ENCODE results near the gene KIF26B. TPM values are rescaled to one million over a fixed set of nuclear protein-coding genes. Genes with fewer than 3 reads are reported as not detected.

The KIF26B gene
- total RNA-seq, 1 donor from 2014 or later = 69.7 TPM

- Mint-ChIP-seq H3K27me3 (ENCODE audit: low read depth) (no peaks in the 10 kb centered on the region), H3K27ac (no peak overlapping the region), H3K4me1 (peaks cover 11% of the 10 kb centered on the region), H3K36me3 (peaks cover 8% of the 10 kb centered on the region), H3K4me3 (no peak overlapping the region), H3K9me3 (peaks cover 4% of the 10 kb centered on the region)
- peak in 1 of 2 experiments; percentile 19 for DNase-seq (ENCODE audit: low spot score in 2 of 2, unreplicated experiment in 2 of 2)
- no peak for TF ChIP-seq CTCF (IDR thresholded peaks at IDR 0.05; ENCODE audit: unreplicated experiment)
Measured at GRCh38 chr1:245673881-245674414, 519.2 kb downstream of the KIF26B start.

- TF ChIP-seq CTCF (IDR thresholded peaks at IDR 0.05; ENCODE audit: unreplicated experiment) = no peak
- H3K27me3 Mint-ChIP-seq (ENCODE audit: low read depth) = no peaks in the 10 kb centered on the region
- DNase-seq (ENCODE audit: low spot score in 2 of 2, unreplicated experiment in 2 of 2) = peak in 1 of 2 experiments; percentile 16
- peaks cover 7% of the 10 kb centered on the region for H3K36me3 Mint-ChIP-seq
- no peak overlapping the region for H3K27ac Mint-ChIP-seq
- no peaks in the 10 kb centered on the region for H3K9me3 Mint-ChIP-seq
- no peak overlapping the region for H3K4me3 Mint-ChIP-seq
- H3K4me1 Mint-ChIP-seq = peaks cover 10% of the 10 kb centered on the region
Measured at GRCh38 chr1:245677461-245678240, 522.9 kb downstream of the KIF26B start.

- peaks cover 7% of the 10 kb centered on the region for H3K36me3 Mint-ChIP-seq
- peak in 1 of 2 experiments; percentile 17 for DNase-seq (ENCODE audit: low spot score in 2 of 2, unreplicated experiment in 2 of 2)
- no peaks in the 10 kb centered on the region for H3K9me3 Mint-ChIP-seq
- no peak overlapping the region for H3K4me3 Mint-ChIP-seq
- H3K4me1 Mint-ChIP-seq = peaks cover 15% of the 10 kb centered on the region
- H3K27ac Mint-ChIP-seq = no peak overlapping the region
- H3K27me3 Mint-ChIP-seq (ENCODE audit: low read depth) = no peaks in the 10 kb centered on the region
- no peak for TF ChIP-seq CTCF (IDR thresholded peaks at IDR 0.05; ENCODE audit: unreplicated experiment)
Measured at GRCh38 chr1:245678860-245679411, 524.2 kb downstream of the KIF26B start.

- TF ChIP-seq CTCF (IDR thresholded peaks at IDR 0.05; ENCODE audit: unreplicated experiment) = no peak
- no peaks in the 10 kb centered on the region for H3K27me3 Mint-ChIP-seq (ENCODE audit: low read depth)
- DNase-seq (ENCODE audit: low spot score in 2 of 2, unreplicated experiment in 2 of 2) = peak in 1 of 2 experiments; percentile 9
- peaks cover 10% of the 10 kb centered on the region for H3K36me3 Mint-ChIP-seq
- no peaks in the 10 kb centered on the region for H3K9me3 Mint-ChIP-seq
- no peak overlapping the region for H3K27ac Mint-ChIP-seq
- H3K4me1 Mint-ChIP-seq = peaks cover 14% of the 10 kb centered on the region
- H3K4me3 Mint-ChIP-seq = no peak overlapping the region
Measured at GRCh38 chr1:245679821-245680780, 525.3 kb downstream of the KIF26B start.

All from mesothelial cell of epicardium (in vitro differentiated cells).